SW480 (cell line): ENCODE data around the gene FHAD1.

Experiments
- DNase-seq: peaks from one replicate; pipeline ENCODE4 v3.0.0-alpha.2; 2016; ENCODE audit warnings: low spot score

The FHAD1 gene

GRCh38 chr1:15345705-15346345 is 98.8 kb downstream of the FHAD1 start:
- DNase-seq: peak; percentile 74

GRCh38 chr1:15346346-15347030 is 99.5 kb downstream of the FHAD1 start:
- DNase-seq: no peak

- DNase-seq: no peak
These were observed 100.2 kb downstream of the FHAD1 start for GRCh38 chr1:15347182-15347581.

- no peak for DNase-seq
These were observed 101.6 kb downstream of the FHAD1 start for GRCh38 chr1:15348648-15349047.

GRCh38 chr1:15349133-15349532 is 102.1 kb downstream of the FHAD1 start:
- DNase-seq: no peak

- no peak for DNase-seq
These were observed 103.1 kb downstream of the FHAD1 start for GRCh38 chr1:15350151-15350550.

- peak; percentile 53 for DNase-seq
These were observed 103.7 kb downstream of the FHAD1 start for GRCh38 chr1:15350551-15351200.

GRCh38 chr1:15351310-15351709 is 104.3 kb downstream of the FHAD1 start:
- DNase-seq: no peak

GRCh38 chr1:15352128-15352957 is 105.3 kb downstream of the FHAD1 start:
- peak; percentile 97 for DNase-seq

- peak; percentile 54 for DNase-seq
These were observed 107.0 kb downstream of the FHAD1 start for GRCh38 chr1:15353839-15354579.

GRCh38 chr1:15354580-15354965 is 107.5 kb downstream of the FHAD1 start:
- no peak for DNase-seq

GRCh38 chr1:15355968-15356625 is 109.1 kb downstream of the FHAD1 start:
- DNase-seq: peak; percentile 99

- DNase-seq: no peak
These were observed 110.7 kb downstream of the FHAD1 start for GRCh38 chr1:15357612-15358207.

GRCh38 chr1:15358565-15359133 is 111.6 kb downstream of the FHAD1 start:
- no peak for DNase-seq

GRCh38 chr1:15360700-15361099 is 113.7 kb downstream of the FHAD1 start:
- DNase-seq: no peak

- DNase-seq: no peak
These were observed 115.2 kb downstream of the FHAD1 start for GRCh38 chr1:15362096-15362736.

GRCh38 chr1:15362737-15363128 is 115.7 kb downstream of the FHAD1 start:
- DNase-seq: no peak

GRCh38 chr1:15364740-15365139 is 117.7 kb downstream of the FHAD1 start:
- DNase-seq: peak; percentile 37

- DNase-seq: no peak
These were observed 121.9 kb downstream of the FHAD1 start for GRCh38 chr1:15368888-15369287.

- DNase-seq: no peak
These were observed 123.2 kb downstream of the FHAD1 start for GRCh38 chr1:15370268-15370667.
